Activated CD8-positive, alpha-beta memory T cell treated with anti-CD3 and anti-CD28 coated beads, Interleukin-2, amount 50 U/mL, for 1 hour (primary cell): ENCODE data around the gene FHIT.
"Not testable (repeated sequence)": the region's sequence is repeated elsewhere in the genome, so short reads cannot be mapped to it uniquely, and the experiment has no call there.

Source experiments
- DNase-seq: peaks from one replicate; pipeline ENCODE4 v3.0.0-alpha.2; 2020; ENCODE audit errors: extremely low read depth

The FHIT gene

GRCh38 chr3:60920519-60920918, 330.7 kb downstream of the FHIT start:
- DNase-seq, result no peak

DNA sequence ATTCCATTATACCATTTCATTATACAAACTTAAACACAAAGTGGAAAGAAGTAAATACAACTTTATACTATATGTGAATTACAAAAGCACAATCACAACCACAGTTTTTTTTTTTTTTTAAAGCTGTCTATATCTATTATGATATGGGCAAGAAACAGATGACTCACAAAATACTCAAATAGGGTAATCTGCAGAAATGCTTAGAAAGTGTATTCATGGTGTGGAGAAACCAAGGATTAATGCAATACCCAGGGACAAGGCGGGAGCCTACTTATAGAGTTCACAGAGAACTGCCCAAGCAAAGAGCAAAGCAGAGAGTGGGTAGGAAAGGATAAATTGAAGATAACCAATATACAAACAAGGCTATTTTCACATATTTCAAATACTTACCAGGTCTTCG, 332.0 kb downstream of the FHIT start:
- no peak for DNase-seq

GRCh38 chr3:60917141-60917540, 334.1 kb downstream of the FHIT start:
- DNase-seq, result no peak

GRCh38 chr3:60916546-60916945, 334.7 kb downstream of the FHIT start:
- no peak for DNase-seq

GRCh38 chr3:60913474-60913873, 337.8 kb downstream of the FHIT start:
- DNase-seq, result no peak

DNA sequence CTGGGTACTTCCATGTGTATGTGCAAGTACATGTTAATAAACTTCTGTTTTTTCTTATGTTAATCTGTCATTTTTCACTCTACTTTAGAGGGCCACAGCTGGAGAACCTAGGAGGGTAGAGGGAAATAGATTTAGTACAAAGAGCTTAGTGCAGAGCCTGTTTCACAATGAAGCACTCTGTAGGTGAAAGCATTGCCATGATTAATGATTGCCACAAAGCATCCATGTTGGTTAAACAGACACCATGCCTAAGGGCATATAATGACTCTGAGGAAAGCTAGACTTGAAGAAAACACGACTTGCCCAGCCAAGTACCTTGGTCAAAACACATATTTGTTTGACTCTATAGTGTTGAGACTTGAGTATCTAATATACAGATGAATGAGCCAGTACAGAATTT, 338.4 kb downstream of the FHIT start:
- no peak for DNase-seq

- DNase-seq, result no peak
Measured at GRCh38 chr3:60912142-60912541, 339.1 kb downstream of the FHIT start.

- DNase-seq, result no peak
Measured at GRCh38 chr3:60909526-60909925, 341.7 kb downstream of the FHIT start.

DNA sequence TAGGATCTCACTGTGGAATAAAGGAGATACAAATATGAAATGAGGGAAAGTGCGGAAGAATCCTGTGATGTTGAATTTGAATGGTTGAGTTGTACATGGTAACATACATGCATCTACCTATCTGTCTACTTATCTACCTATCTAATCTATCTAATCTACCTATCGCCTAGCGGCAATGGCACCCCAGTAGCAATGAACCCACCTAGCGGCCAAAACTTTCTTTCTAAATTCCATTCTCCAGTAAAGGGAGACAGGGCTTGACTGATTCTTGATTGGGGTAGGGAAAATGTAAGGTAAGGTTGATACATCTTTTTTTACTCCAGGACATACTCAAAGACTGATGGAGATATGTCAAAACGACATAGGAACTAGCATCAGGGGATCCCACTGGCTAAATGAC, 345.0 kb downstream of the FHIT start:
- DNase-seq, result no peak

GRCh38 chr3:60898321-60898720, 352.9 kb downstream of the FHIT start:
- DNase-seq, result no peak

- DNase-seq, result no peak
Measured at GRCh38 chr3:60893946-60894345, 357.3 kb downstream of the FHIT start.

- no peak for DNase-seq
Measured at GRCh38 chr3:60890226-60890625, 361.0 kb downstream of the FHIT start.

- DNase-seq, result not testable (repeated sequence)
Measured at GRCh38 chr3:60888952-60889351, 362.3 kb downstream of the FHIT start.

DNA sequence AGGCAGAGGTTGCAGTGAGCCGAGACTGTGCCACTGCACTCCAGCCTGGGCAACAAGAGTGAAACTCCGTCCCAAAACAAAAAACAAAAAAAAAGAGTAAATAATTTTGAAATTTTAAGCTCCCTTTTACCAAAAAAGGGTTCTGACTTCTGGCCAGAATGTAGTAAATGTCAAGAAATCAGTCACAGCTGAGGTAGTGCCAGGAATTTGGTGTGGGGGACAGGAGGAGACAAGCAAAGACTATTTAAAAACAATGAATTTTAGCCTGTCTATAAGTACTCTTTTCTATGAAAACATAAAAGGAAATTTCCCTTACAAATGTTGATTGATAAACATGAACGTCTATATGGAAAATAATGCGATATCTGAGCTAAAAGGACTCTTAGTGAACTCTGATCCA, 363.7 kb downstream of the FHIT start:
- DNase-seq, result no peak

DNA sequence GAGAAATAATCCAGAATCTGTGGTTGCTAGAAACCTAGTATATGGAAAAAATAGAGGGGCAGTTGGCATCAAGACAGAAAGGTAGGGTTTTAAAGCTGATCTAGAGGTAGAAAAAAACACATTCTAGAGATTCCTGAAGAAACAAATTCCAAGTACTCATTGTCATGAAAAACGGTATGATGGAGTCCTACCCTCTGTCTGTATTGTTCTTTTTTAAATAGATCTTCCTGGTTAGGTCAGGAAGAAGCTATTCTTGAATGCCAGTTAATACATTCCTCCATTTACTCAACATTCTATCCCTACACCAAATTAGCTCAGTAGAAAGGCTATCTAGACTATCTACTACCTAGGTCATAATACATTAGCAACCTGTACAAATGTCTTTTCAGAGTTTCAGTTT, 364.7 kb downstream of the FHIT start:
- DNase-seq, result no peak

DNA sequence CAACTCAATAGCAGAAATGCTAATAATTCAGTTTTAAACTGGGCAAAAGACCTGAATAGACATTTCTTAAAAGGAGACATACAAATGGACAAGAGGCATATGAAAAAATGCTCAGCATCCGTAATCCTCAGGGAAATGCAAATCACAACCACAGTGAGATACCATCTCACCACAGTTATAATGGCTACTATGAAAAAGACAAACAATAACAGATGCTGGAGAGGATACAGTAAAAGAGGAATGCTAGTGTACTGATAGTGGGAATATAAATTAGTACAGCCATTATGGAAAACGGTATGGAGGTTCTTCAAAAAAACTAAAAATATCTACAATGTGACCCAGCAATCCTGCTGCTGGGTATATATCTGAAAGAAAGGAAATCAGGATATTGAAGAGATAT, 367.2 kb downstream of the FHIT start:
- no peak for DNase-seq

DNA sequence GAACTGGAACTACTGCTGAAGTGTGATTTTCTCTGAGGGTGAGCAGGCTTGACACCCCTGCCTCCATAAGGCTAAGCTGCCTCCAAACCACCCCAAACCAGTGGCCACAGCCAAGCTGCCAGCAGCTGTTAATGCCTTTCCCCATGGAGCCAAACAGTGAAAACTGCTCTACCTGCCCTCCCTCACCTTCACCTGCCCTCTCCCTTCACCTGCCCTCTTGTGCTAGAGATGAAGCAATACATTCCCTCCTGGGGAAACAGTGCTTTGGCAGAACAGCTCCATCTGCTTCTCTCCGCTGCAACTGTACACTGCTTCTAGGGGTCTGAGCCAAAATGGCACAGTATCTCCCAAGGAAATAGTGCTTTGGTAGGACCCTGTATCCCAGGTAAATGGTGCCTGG, 374.1 kb downstream of the FHIT start:
- DNase-seq, result no peak

GRCh38 chr3:60870396-60870795, 380.9 kb downstream of the FHIT start:
- DNase-seq, result no peak

- DNase-seq, result no peak
Measured at GRCh38 chr3:60867200-60867599, 384.1 kb downstream of the FHIT start.

GRCh38 chr3:60856257-60857046, 394.8 kb downstream of the FHIT start:
- no peak for DNase-seq

GRCh38 chr3:60855250-60855649, 396.0 kb downstream of the FHIT start:
- DNase-seq, result no peak

GRCh38 chr3:60854791-60855190, 396.5 kb downstream of the FHIT start:
- DNase-seq, result no peak

- no peak for DNase-seq
Measured at GRCh38 chr3:60847791-60848190, 403.5 kb downstream of the FHIT start.

DNA sequence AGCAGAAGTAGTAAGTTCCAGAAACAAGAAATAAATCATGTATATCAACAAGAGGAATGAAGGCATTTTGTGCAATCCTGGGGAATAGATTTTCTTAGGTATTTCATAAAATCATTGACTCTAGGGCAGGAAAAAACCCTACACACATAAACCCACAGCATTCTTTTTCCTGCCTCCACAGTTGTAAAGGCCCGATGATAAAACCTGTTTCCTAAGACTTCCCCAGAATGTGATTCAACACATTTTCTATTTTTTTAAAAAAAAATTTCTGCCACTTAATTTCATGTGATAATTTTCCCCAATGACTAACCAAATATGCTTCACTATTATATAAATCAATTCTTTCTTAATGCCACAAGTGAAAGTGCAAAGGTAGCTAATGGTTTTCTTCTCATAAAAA, 407.0 kb downstream of the FHIT start:
- DNase-seq, result no peak
